Parathyroid adenoma (tissue), 2 donors: ENCODE results near the gene RPP25L.

ENCODE experiments used
- H2AFZ ChIP-seq: fragments of 300-600 bp; sonication (generic); one replicate; pipeline ENCODE4 v1.7.0; 2017; ENCODE audit warnings: antibody characterized with exemption, mild to moderate bottlenecking
- H3K27ac ChIP-seq: fragments of 300-600 bp; sonication (generic); one replicate; pipeline ENCODE4 v1.7.0; 2017
- H3K27me3 ChIP-seq: fragments of 300-600 bp; sonication (generic); one replicate; pipeline ENCODE4 v1.7.0; 2017; ENCODE audit warnings: low read length; ENCODE audit not compliant: control insufficient read depth, insufficient read depth
- H3K36me3 ChIP-seq: fragments of 300-600 bp; sonication (generic); one replicate; pipeline ENCODE4 v1.7.0; 2017; ENCODE audit warnings: low read length; ENCODE audit not compliant: control insufficient read depth, insufficient read depth
- H3K4me1 ChIP-seq: fragments of 300-600 bp; sonication (generic); one replicate; pipeline ENCODE4 v1.7.0; 2017; ENCODE audit warnings: control low read depth
- H3K4me2 ChIP-seq: fragments of 300-600 bp; sonication (generic); one replicate; pipeline ENCODE4 v1.7.0; 2017; ENCODE audit warnings: low read length
- H3K4me3 ChIP-seq: fragments of 300-600 bp; sonication (generic); one replicate; pipeline ENCODE4 v1.7.0; 2017; ENCODE audit warnings: low read depth, low read length
- H3K79me2 ChIP-seq: fragments of 300-600 bp; sonication (generic); one replicate; pipeline ENCODE4 v1.7.0; 2017; ENCODE audit warnings: control low read depth
- H3K9ac ChIP-seq: fragments of 300-600 bp; sonication (generic); one replicate; pipeline ENCODE4 v1.7.0; 2017; ENCODE audit warnings: mild to moderate bottlenecking
- H3K9me3 ChIP-seq: fragments of 300-600 bp; sonication (generic); one replicate; pipeline ENCODE4 v1.7.0; 2017; ENCODE audit warnings: low read length; ENCODE audit not compliant: control insufficient read depth
- TF ChIP-seq, protein P1 (sequence below): fragments of 300-600 bp; sonication (generic); IDR thresholded peaks from one replicate; pipeline ENCODE4 v1.7.0; 2017; ENCODE audit warnings: antibody characterized with exemption, mild to moderate bottlenecking
- donor health status: primary hyperparathyroidism.

The RPP25L gene

DNA sequence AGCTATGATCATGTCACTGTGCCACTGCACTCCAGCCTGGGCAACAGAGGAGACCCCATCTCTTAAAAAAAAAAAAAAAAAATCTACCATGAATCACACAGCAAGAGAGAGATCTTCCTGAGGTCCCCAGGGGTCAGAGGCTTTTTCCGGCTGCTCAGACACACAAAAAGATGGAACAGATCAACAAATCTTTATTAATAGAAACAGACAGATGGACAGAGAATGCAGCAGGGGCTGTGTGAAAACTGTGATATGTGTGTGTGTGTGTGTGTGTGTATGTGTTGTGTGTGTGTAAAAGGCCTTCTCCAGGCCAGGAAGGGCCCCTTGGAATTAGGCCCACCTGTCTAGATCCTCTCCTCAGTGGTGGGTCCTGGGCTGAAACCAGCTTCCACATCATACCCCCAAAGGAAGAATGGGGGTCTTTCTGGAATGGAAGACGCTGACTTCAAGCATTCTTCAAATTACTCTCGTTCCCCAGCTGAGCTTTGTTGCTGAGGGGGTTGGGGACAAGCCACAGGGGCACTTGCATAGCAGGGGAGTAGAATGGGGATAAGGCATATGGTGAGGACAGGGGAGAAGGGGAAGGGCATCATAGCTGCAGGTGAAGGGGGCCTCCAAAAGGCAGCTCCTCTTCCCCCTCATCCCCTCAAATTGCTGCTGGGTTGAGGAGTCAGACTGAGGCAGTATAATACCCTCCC is 22.8 kb upstream of the RPP25L start:
- H3K27me3 ChIP-seq = no peaks in the 10 kb centered on the region
- H3K27ac ChIP-seq = no peak overlapping the region
- H3K4me3 ChIP-seq = no peak overlapping the region
- H3K9me3 ChIP-seq = no peaks in the 10 kb centered on the region
- no peak overlapping the region for H3K4me2 ChIP-seq
- TF ChIP-seq, protein P1, sequence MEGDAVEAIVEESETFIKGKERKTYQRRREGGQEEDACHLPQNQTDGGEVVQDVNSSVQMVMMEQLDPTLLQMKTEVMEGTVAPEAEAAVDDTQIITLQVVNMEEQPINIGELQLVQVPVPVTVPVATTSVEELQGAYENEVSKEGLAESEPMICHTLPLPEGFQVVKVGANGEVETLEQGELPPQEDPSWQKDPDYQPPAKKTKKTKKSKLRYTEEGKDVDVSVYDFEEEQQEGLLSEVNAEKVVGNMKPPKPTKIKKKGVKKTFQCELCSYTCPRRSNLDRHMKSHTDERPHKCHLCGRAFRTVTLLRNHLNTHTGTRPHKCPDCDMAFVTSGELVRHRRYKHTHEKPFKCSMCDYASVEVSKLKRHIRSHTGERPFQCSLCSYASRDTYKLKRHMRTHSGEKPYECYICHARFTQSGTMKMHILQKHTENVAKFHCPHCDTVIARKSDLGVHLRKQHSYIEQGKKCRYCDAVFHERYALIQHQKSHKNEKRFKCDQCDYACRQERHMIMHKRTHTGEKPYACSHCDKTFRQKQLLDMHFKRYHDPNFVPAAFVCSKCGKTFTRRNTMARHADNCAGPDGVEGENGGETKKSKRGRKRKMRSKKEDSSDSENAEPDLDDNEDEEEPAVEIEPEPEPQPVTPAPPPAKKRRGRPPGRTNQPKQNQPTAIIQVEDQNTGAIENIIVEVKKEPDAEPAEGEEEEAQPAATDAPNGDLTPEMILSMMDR = no peak
- H3K4me1 ChIP-seq = peaks cover 5% of the 10 kb centered on the region
- no peak overlapping the region for H2AFZ ChIP-seq
- no peaks in the 10 kb centered on the region for H3K79me2 ChIP-seq
- H3K36me3 ChIP-seq = no peaks in the 10 kb centered on the region
- no peak overlapping the region for H3K9ac ChIP-seq

DNA sequence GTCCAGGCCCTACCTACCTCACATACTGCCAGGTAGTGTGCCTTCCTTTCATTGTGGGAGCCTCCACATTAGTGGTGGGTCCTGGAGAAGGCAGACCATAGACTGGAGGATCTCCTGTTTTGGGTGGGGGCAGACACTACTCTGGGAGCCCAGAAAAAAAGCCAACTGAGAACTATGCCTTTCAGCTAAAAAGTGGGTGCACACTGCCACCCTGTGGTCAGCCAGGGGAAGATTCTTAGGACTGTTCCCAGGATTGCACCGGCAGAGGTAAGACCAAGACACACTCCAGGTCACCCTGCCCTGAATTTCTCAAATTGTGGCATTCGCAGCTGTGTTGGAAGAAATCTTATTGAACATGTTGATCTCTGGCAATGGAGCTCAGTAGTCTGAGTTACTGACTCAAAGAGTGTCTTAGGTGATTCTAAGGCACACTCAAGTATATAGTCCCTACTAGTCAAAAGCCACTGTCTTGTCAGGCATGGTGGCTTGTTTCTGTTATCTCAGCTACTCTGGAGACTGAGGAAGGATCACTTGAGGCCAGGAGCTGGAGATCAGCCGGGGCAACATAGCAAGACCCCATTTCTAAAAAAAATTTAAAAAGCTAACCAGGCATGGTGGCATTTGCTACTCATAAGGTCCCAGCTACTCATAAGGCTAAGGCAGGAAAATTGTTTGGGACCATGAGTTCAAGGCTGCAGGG is 22.1 kb upstream of the RPP25L start:
- no peak overlapping the region for H3K4me2 ChIP-seq
- TF ChIP-seq, protein P1 = peak; percentile 62
- no peak overlapping the region for H3K4me3 ChIP-seq
- no peaks in the 10 kb centered on the region for H3K27me3 ChIP-seq
- H3K9me3 ChIP-seq = no peaks in the 10 kb centered on the region
- no peaks in the 10 kb centered on the region for H3K79me2 ChIP-seq
- H3K27ac ChIP-seq = no peak overlapping the region
- no peak overlapping the region for H3K9ac ChIP-seq
- H3K36me3 ChIP-seq = no peaks in the 10 kb centered on the region
- peaks cover 5% of the 10 kb centered on the region for H3K4me1 ChIP-seq
- no peak overlapping the region for H2AFZ ChIP-seq

DNA sequence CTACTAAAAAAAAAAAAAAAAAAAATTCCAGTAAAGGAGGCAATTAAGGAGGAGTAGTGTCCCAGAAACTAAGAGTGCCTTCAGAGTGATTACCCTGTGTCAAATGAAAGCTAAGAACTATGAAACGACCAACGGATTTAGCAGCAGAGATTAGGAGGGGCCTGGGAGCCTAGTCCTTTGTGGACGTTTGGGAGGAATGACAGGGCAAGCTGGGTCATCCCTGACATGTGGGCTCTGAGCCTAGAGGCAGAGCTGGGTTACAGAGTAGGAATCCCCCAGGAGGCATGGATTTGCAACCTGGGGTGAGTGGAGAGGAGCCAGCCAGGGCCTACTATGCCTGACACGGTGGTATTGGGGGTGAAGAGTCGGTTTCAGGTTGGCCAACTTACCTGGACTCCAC is 21.3 kb upstream of the RPP25L start:
- Histone ChIP-seq H2AFZ (no peak overlapping the region), H3K9me3 (no peaks in the 10 kb centered on the region), H3K4me1 (peaks cover 8% of the 10 kb centered on the region), H3K4me2 (no peak overlapping the region), H3K79me2 (no peaks in the 10 kb centered on the region), H3K4me3 (no peak overlapping the region), H3K27me3 (no peaks in the 10 kb centered on the region), H3K27ac (no peak overlapping the region), H3K9ac (no peak overlapping the region), H3K36me3 (no peaks in the 10 kb centered on the region)
- TF ChIP-seq, protein P1 = no peak

DNA sequence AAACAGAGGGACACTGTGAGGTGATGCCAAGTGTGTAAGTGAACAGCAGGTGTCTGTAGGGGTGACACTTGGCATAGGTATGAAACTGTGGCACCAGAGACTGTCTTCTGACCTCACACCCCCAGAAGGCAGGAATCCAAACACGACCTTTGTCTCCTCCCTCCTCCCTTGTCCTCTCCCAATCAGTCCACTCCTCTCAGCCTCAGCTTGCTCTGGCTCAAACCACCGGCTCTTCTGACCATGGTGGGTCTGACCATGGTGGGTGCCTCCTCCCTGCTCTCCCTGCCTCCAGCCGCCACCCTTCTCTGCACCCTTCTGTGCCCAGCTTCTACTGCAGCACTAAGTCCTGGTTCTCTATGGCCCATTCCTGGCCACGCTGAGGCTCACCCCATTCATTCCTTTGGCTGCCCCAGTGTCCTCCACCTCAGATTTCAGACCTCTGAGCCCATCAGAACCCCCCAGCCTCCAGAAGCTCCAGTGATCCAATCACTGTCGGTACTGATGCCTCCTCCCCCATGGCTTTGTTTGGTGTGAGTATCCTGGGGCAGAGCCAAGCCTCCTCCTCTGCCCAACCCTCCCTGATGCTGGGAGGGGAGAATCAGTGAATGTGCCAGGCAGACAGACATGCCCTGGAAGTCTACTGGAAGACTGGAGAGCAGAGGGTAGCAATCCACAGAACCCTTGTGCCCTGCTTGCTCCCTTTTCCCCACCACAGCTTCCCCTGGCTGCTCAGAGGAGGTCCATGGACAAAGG is 18.7 kb upstream of the RPP25L start:
- Histone ChIP-seq H3K27ac (no peak overlapping the region), H2AFZ (no peak overlapping the region), H3K4me2 (no peak overlapping the region), H3K4me3 (no peak overlapping the region), H3K9ac (no peak overlapping the region), H3K9me3 (no peaks in the 10 kb centered on the region), H3K27me3 (no peaks in the 10 kb centered on the region), H3K4me1 (peaks cover 3% of the 10 kb centered on the region), H3K36me3 (no peaks in the 10 kb centered on the region), H3K79me2 (no peaks in the 10 kb centered on the region)
- TF ChIP-seq, protein P1 = no peak
